Activated naive CD4-positive, alpha-beta T cell treated with anti-CD3 and anti-CD28 coated beads, Interleukin-2, amount 10 ng/mL, durations not matched to agents 5 hours and 36 hours (primary cell): ENCODE results near the gene CELSR3. TPM values are rescaled to one million over a fixed set of nuclear protein-coding genes. Genes with fewer than 3 reads are reported as not detected.

Experiments used
- microRNA-seq: library from miRNA; unstranded; fragments of <30 nt; microRNA quantifications from one replicate; pipeline ENCODE4 v1.2.0, GENCODE V29; 2022; ENCODE audit warnings: borderline microRNAs expressed, borderline replicate concordance
- total RNA-seq, 2 experiments: library from RNA; stranded (reverse); gene quantifications; one replicate each; pipeline ENCODE4 v1.2.3, GENCODE V29; 2021

Gene CELSR3
- total RNA-seq, result 1 to 10 TPM; 7.3 to 8.1 TPM

GRCh38 chr3:48662753-48663488, at the start of gene CELSR3:
Gene CELSR3 (minus strand): TSS chr3:48662886. CDS start chr3:48662634, 252 bp downstream.

GRCh38 chr3:48685603-48686511, 23.2 kb upstream of the CELSR3 start, which contains the start of gene NCKIPSD:
Gene NCKIPSD (minus strand): TSS chr3:48685915. CDS start chr3:48685807, 108 bp downstream.

GRCh38 chr3:48635222-48636021, 27.3 kb downstream of the CELSR3 start, which contains the start of gene SLC26A6:
Gene SLC26A6 (minus strand): TSS chr3:48635461. CDS start chr3:48635393, 68 bp downstream.

GRCh38 chr3:48621461-48621869, 41.2 kb downstream of the CELSR3 start, which contains the start of gene TMEM89:
Gene TMEM89 (minus strand): TSS chr3:48621769. CDS start chr3:48621756, 13 bp downstream.

GRCh38 chr3:48609088-48610005, 53.3 kb downstream of the CELSR3 start, which contains the start of gene UQCRC1:
Gene UQCRC1 (minus strand): TSS chr3:48609646. CDS start chr3:48609620, 26 bp downstream.

GRCh38 chr3:48595075-48595525, 67.6 kb downstream of the CELSR3 start, which contains the start of gene COL7A1:
Gene COL7A1 (minus strand): TSS chr3:48595329. CDS start chr3:48595159, 170 bp downstream.

Small RNAs within 50 kb of the gene (microRNA-seq; reads per million reads assigned to microRNA genes)
- gene MIR4793, result not detected

Other genes with a start within 250 kb of the CELSR3 start
- 1 to 10 TPM; 2.1 to 2.6 TPM for gene PLXNB1, start 232.8 kb downstream of the CELSR3 start, total RNA-seq
- gene CCDC51, start 222.8 kb downstream of the CELSR3 start, total RNA-seq, result 10 to 100 TPM; 11.7 to 11.8 TPM
- 100 to 1,000 TPM; 293 to 318 TPM for gene TMA7, start 222.6 kb downstream of the CELSR3 start, total RNA-seq
- 10 to 100 TPM; 13.5 to 14.9 TPM for gene ATRIP, start 216.1 kb downstream of the CELSR3 start, total RNA-seq
- gene SHISA5, start 158.7 kb downstream of the CELSR3 start, total RNA-seq, result 100 to 1,000 TPM; 142 to 151 TPM
- gene PFKFB4, start 106.1 kb downstream of the CELSR3 start, total RNA-seq, result 10 to 100 TPM; 33.7 to 38.4 TPM
- not detected for gene UCN2, start 99.1 kb downstream of the CELSR3 start, total RNA-seq
- under 1 TPM; 0.17 to 0.60 TPM for gene COL7A1, start 67.6 kb downstream of the CELSR3 start, total RNA-seq
- gene UQCRC1, start 53.2 kb downstream of the CELSR3 start, total RNA-seq, result 100 to 1,000 TPM; 117 to 140 TPM
- under 1 TPM in 1 of 2 experiments, not detected in 1; 0.55 TPM for gene TMEM89, start 41.1 kb downstream of the CELSR3 start, total RNA-seq
- gene SLC26A6, start 27.4 kb downstream of the CELSR3 start, total RNA-seq, result 10 to 100 TPM; 40.6 to 49.0 TPM
- 10 to 100 TPM; 37.3 to 42.7 TPM for gene NCKIPSD, start 23.0 kb upstream of the CELSR3 start, total RNA-seq
- 10 to 100 TPM; 53.2 to 53.8 TPM for gene IP6K2, start 54.3 kb upstream of the CELSR3 start, total RNA-seq
- 10 to 100 TPM; 30.6 to 32.6 TPM for gene PRKAR2A, start 185.0 kb upstream of the CELSR3 start, total RNA-seq
- gene SLC25A20, start 236.0 kb upstream of the CELSR3 start, total RNA-seq, result 10 to 100 TPM; 30.1 to 32.2 TPM